ENCODE data around the gene FOXP1. TPM values are rescaled to one million over a fixed set of nuclear protein-coding genes. Genes with fewer than 3 reads are reported as not detected.

Gene FOXP1
- total and polyA plus RNA-seq, 9 of the 15 experiments (the other 6 are each of a cell fraction or from before 2014, with no cell fraction given): 7.7 to 34.5 (median 13.7) TPM

GRCh38 chr3:71185733-71186455 lies 397.6 kb downstream of the FOXP1 start (continued):
- TF ChIP-seq ZNF140 (CRISPR knock-in tag; IDR thresholded peaks at IDR 0.05): no peak
- TF ChIP-seq ZNF239 (CRISPR knock-in tag; IDR thresholded peaks at IDR 0.05): no peak
- TF ChIP-seq ATF3 (IDR thresholded peaks at IDR 0.05): peak; percentile 51
- no peak for TF ChIP-seq ATF3 (CRISPR knock-in tag; conservative IDR thresholded peaks at IDR 0.05)
- no peak for TF ChIP-seq TAF7 (tag; IDR thresholded peaks at IDR 0.05)
- peak; percentile 69 for TF ChIP-seq PKNOX1 (IDR thresholded peaks at IDR 0.05)
- TF ChIP-seq THRAP3 (IDR thresholded peaks at IDR 0.05; ENCODE audit: borderline replicate concordance): no peak
- no peak for TF ChIP-seq TCF3 (CRISPR knock-in tag; IDR thresholded peaks at IDR 0.05)
- TF ChIP-seq KDM1A (IDR thresholded peaks at IDR 0.05): no peak
- TF ChIP-seq ZNF133 (CRISPR knock-in tag; IDR thresholded peaks at IDR 0.05): no peak
- TF ChIP-seq HOMEZ (CRISPR knock-in tag; IDR thresholded peaks at IDR 0.05): no peak
- TF ChIP-seq FOXJ3 (CRISPR knock-in tag; IDR thresholded peaks at IDR 0.05): no peak
- no peak for TF ChIP-seq POLR2AphosphoS5 (IDR thresholded peaks at IDR 0.05; ENCODE audit: control insufficient read depth, insufficient read depth, low read depth, low read length)
- no peak for TF ChIP-seq ZNF232 (CRISPR knock-in tag; IDR thresholded peaks at IDR 0.05)
- TF ChIP-seq ZNF280B (CRISPR knock-in tag; IDR thresholded peaks at IDR 0.05): no peak
- no peak for TF ChIP-seq MNT (conservative IDR thresholded peaks at IDR 0.05)
- TF ChIP-seq FOXP1 (CRISPR knock-in tag; IDR thresholded peaks at IDR 0.05): no peak
- no peak for TF ChIP-seq MECOM (CRISPR knock-in tag; IDR thresholded peaks at IDR 0.05)
- no peak for TF ChIP-seq ZFP36 (IDR thresholded peaks at IDR 0.05; ENCODE audit: low read depth, low read length, partially characterized antibody)
- no peak for TF ChIP-seq GMEB1 (CRISPR knock-in tag; IDR thresholded peaks at IDR 0.05)
- TF ChIP-seq RBM25 (IDR thresholded peaks at IDR 0.05; ENCODE audit: low read depth, low read length, severe bottlenecking): no peak
